Esophagus squamous epithelium (tissue), 4 donors: ENCODE data around the gene AK8.

ENCODE experiments used
- POLR2A ChIP-seq, 4 donors: fragments of 450-650 bp; IDR thresholded peaks; one replicate each; pipeline ENCODE4 v1.6.1; 2017; ENCODE audit warnings: antibody characterized with exemption in 4 of 4, mild to moderate bottlenecking in 4 of 4, moderate library complexity in 3 of 4
- TF ChIP-seq, protein P1 (sequence below), 6 experiments: fragments of 450-650 bp in 4 of 6; fragments of 200-600 bp in 2 of 6; sonication (generic) in 2 of 6; IDR thresholded peaks; one replicate each; pipeline ENCODE4 v1.5.1; 2016 to 2019; ENCODE audit warnings: antibody characterized with exemption in 6 of 6, mild to moderate bottlenecking in 4 of 6, moderate library complexity in 4 of 6

GRCh38 chr9:132901858-132902831 is 24.1 kb upstream of the AK8 start:
- TF ChIP-seq, protein P1, sequence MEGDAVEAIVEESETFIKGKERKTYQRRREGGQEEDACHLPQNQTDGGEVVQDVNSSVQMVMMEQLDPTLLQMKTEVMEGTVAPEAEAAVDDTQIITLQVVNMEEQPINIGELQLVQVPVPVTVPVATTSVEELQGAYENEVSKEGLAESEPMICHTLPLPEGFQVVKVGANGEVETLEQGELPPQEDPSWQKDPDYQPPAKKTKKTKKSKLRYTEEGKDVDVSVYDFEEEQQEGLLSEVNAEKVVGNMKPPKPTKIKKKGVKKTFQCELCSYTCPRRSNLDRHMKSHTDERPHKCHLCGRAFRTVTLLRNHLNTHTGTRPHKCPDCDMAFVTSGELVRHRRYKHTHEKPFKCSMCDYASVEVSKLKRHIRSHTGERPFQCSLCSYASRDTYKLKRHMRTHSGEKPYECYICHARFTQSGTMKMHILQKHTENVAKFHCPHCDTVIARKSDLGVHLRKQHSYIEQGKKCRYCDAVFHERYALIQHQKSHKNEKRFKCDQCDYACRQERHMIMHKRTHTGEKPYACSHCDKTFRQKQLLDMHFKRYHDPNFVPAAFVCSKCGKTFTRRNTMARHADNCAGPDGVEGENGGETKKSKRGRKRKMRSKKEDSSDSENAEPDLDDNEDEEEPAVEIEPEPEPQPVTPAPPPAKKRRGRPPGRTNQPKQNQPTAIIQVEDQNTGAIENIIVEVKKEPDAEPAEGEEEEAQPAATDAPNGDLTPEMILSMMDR (IDR thresholded peaks at IDR 0.05) = peak; percentile 69 to 97 (median 90)
- TF ChIP-seq POLR2A (IDR thresholded peaks at IDR 0.05) = no peak
